GM21381 (cell line): ENCODE data around the gene KRT32.

Source experiments
- ATAC-seq: cut with Tn5 transposase; IDR thresholded peaks from one replicate; pipeline ENCODE4 v1.9.1; 2021; ENCODE audit warnings: mild to moderate bottlenecking, moderate library complexity; ENCODE audit not compliant: unreplicated experiment

The KRT32 gene

DNA sequence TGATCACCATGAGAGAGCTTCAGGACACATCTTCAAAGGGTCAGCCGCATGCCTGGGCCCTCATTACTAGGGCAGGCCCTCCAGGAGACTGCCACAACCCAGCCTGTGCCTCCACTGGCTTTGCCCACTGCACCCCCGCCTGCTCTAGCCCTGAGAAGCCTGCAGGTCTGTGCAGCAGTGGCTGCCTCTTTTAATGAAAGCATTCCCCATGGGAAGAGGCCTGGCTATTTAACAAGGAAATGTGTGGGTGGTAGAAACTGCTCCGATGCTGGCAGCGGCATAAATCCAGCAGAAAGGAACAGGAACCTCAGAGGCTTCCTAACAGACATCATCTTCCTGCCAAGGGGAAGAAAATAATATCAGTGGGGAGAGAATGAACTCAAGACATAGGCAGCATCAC is 375 bp upstream of the KRT32 start:
- no peak for ATAC-seq

DNA sequence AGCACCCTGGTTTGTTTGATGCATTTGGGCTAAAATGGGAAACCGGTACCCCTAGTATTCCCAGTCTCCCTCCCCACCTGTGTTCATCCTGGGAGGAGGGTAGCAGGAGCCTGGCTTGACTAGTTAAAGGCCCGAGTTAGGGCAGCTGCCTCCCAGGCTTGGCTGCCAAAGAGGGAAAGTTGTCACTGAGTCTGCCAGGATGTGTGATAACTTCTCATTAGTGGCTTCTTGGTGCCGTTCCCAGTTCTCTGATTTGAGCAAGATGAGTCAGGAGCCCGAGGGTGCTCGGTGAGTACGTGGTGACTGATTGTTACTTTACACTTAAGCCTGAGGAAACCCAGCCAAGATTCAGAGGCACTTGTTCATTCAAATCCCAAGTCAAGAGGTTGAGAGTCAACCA is 2.5 kb downstream of the KRT32 start:
- no peak for ATAC-seq

DNA sequence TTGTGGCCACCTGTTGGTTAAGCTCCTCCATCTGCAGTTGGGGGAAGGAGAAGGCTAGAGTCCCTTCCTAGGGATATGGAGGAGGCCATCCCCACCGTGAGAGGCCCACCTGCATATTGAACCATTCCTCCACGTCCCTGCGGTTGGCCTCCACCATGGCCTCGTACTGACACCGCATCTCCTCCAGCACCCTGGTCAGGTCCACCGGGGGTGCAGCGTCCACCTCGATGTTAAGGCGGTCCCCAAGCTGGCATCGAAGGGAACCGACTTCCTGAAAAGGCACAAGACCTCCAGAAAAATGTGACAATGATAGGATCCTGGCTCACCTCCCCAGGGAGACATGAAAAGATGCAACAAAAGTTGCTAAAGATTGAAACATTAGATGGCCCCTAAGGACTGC is 3.0 kb downstream of the KRT32 start:
- ATAC-seq: no peak

DNA sequence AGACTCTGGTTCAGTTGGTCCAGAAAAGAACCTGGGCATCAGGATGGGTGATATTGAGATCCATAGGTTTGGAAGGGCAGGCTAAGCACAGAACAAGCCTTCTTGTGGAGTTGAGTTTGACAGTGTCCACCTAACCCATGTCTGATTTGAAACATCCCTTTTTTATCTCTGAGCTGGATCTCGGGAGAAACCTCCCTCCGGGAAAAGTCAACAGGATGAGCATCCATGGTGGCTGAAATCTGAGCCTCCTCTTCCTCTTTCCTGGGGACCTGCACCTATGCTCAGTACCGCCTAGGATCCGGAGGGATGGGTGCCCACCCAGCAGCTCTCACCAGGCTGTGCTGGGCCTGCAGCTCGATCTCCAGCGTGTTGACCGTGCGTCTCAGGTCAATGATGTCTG is 3.4 kb downstream of the KRT32 start:
- no peak for ATAC-seq

DNA sequence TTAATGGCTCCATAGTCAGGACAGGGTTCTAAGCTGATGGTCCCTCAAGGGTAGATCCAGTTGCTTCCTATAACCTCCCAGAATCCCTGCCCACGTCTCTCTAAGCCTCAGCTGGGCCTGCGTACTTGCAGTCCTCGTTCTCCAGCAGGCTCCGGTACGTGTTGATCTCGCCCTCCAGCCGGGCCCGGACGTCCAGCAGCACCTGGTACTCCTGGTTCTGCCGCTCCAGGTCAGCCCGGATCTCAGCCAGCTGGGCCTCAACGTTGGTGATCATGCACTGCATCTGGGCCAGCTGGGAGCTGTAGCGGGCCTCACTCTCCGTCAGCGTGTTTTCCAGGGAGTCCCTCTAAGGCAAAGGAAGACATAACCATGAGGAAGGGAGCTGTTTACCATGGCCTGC is 4.5 kb downstream of the KRT32 start:
- no peak for ATAC-seq

DNA sequence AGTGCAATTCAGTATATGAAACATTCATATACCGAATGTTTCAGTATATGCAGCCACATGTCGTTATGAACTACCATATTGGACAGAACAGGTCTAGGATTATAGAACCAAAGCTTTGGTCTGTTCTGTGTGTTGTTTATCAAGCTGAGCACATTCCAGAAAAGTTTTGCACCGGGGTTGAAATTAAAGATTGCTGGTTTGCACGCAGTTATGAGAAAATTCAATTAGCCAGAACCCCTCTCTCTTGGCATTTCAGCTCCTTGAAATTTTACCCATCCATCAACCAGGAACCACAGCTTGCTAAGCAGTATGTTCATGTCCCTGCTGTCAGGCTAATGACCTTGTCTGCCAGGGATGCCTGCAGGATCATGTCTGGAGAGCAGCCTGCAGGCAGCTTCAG is 9.5 kb downstream of the KRT32 start:
- no peak for ATAC-seq

DNA sequence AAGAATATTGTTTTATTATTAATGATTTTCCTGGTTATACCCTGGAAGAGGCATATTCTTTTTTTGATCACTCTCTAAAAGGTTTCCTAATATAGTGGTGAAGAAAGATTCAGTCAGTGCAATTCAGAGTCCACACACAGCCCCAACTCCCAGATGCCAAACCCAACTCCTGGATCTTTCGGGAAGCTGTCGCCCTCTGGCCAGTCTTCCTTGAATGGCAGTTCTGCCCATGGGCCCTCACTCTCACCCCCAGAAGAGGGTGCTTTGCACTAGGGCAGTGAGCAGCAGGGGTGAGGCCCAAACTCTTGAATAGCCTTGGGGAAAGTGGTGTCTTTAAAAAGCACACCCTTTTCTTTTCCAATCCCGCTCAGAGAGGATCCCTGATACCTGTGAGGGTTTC is 11.0 kb downstream of the KRT32 start:
- no peak for ATAC-seq

DNA sequence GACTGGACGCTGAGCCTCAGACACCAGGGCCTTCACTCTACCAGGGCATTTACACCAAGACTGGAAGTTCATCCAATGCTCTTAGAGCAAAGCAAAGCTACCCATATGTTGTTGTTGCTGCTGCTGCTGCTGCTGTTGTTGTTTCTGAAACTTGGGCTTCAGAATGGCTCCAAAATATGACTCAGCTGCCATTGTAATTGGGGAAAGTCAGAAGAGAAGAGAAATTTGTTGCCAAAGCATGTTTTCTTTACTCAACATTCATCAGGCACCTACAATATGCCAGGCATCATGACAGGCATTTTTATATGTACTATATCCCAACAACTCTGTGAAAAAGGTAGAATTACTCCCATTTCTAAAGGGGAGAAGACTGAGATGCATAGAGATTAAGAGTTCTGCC is 11.9 kb downstream of the KRT32 start:
- no peak for ATAC-seq

DNA sequence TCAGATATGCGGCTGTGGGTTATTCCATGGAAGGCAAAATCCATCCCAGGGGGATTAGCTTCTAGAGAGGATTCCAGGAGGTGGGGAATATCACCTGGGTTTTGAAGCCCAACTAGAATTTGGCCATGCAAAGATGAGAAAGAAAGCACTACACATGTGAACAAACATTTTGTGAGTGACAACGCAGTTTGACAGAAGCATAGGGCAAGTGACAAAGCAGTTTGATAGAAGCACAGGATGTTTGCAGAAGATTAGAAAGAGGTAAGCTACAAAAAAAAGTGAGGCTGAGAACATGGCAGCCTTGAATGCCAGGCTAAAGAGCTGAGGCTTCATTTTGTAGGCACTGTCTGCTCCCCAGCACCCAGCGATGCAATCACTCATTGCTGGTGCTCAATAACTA is 14.1 kb downstream of the KRT32 start:
- ATAC-seq: no peak

DNA sequence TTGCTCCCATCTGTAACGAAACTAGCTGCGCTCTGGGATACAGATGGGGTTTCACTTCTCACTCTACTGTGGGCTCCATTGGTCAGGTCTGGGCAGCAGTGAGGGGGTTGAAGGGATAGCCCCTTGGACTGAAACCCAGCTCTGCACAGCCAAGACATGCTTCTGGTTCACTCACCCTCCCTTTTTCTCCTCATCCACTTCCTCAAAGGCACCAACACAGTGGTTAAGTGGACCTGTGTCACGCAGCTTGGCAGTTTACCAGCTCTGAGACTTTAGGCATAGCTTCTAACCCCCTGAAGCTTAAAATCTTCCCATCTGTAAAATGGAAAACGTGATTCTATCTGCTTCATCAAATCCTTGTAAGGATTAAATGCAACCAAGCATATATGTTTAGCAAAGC is 14.9 kb downstream of the KRT32 start:
- ATAC-seq: no peak

DNA sequence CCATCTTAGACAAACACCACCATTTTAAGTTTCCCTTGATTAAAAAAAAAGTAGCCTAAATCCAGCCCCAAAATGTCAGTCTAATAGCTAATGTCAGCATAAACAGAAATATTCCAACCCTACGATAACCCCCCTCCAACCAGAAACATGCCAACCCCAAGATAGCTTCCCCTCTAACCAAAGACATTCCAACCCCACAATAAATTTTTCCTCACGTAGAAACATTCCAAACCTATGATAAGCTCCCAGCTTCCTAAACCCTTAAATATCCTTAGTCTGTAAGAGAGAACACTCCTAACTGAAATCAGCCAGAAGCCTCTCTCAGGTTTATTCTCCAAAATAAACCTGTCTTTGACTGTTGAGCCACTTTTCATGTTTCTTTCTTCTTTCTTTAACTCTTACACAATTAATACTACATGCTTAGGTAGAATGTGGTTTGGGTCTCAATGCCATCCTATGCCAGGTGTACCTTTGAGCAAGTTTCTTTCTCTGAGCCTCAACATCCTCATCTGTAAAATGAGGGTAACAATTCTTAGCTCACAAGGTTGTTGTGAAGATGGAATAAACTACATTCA is 15.9 kb downstream of the KRT32 start:
- ATAC-seq: no peak

DNA sequence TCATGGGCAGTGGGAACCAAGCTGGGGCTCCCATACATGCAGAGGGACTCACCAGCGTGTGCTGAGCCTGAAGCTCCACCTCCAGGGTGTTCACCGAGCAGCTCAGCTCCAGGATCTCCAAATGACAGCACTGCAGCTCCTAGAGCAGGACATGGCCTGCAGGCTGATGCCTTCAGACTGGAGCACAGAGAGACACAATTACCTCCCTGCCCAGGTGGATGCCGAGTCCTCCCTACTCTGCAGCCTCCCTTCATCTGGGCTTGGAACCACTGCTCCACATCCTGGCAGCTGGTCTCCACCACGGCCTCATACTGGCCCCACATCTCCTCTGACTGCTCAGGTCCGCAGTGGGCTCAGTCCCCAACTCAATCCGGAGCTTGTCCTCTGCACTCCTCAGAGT is 18.2 kb downstream of the KRT32 start:
- no peak for ATAC-seq

DNA sequence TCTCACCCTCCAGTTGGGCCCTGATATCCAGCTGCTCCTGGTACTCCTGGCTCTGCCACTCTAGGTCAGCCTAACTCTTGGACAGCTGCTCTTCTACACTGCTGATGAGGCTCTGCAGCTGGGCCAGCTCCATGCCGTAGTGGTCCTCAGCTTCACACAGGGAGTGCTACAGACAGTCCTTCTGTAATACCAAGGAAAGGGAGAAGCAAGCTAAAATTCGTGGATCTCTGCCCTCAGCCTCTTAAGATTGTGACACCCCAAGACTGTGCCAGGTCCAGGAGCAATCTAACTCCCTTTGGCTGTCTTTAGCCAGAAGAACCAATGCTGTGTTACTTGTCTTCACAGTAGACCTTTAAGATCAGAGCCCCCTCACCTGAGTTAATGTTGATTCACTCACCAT is 18.7 kb downstream of the KRT32 start:
- no peak for ATAC-seq

DNA sequence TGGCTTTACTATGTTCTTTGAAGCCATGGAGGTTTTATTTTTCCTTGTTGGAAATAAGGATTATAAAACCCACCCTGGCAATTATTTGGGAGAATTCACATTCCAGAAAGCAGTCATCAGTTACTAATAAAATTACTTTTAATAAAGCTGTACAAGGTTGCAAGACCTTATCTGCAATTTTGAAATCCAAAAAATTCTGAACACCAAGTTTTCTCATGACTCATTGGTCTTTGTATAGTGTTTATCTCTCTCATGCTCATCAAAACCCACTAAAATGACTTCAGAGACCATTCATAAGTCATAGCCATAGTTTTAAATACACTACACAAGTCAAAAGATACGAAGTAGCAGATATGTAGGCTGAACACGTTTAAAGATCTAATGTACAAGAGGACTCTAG is 20.4 kb downstream of the KRT32 start:
- ATAC-seq: no peak

DNA sequence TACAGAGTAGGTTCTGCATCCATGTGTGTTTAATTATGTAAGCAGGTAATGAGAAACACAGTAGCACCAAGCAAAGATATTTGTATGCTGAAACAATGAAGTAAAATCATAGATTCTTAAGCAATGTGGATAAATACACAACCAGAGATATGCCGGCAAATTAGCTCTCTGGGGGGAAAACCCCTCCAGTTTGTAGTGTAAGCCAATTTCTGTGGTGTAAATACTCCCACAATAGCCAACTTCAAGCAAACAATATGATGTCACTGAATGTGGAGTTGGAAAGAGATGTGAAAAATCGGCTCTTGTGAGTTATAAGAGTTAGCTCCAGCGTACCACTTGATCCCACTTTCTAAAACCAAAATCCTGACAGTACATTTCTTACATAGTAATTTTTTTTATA is 22.5 kb downstream of the KRT32 start:
- ATAC-seq: no peak

DNA sequence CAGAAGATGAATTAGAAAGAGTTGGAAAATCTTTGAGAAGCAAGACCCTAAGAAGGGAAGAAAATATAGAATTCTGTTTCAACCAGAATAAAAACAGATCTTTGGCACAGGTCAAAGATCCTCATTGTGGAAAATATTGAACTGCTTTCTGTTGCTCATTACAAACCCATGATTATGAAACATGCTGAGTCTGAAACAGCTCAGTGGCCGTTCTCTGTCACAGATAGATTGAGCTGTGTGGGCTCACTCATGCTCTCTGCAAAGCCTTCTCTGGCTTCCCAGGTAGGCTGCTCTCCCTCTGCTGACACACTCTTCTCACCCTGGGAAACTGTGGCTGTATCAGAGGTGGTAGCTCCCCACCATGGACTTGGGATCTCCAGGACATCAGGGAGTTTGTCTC is 23.0 kb downstream of the KRT32 start:
- no peak for ATAC-seq

DNA sequence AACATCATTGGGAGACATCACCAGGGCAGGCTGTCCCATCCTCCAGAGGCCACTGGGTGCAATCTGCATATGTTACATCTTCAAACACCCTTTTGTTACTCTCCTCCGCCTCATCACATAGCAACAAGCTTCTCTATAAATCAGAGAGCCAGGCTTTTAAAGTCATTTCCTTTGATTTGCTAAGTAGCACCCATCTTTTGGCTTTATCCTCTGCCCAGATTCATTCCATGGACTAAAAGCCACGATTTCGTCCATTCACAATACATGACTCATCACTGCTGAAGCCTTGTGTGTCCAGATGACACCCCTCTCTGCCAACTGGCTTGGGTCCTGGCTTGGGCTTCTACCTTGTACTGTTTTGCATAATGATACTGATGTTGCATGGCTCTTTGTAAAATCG is 24.4 kb downstream of the KRT32 start:
- ATAC-seq: no peak

DNA sequence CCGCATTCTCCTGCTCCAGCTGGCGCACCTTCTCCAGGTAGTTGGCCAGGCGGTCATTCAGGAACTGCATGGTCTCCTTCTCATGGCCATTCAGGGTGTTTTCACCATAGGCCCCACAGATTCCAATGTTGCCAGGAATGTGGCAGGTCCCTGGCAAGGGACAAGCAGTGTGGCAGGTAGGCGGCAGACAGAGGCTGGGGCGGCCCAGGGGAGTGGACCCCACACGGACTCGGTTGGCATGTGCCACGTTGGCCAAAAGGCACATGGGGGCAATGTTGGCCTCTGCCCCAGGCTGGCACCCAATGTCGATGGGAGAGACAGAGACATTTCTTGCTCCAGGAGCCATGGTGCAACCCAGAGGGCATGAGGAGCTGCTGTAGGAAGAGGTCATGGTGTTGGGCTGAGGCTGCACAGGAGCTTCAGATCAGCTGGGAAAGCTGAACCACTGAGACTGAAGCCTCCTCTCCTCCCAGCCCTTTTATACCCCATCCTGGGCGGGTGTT is 26.6 kb downstream of the KRT32 start, which contains the start of gene KRT38:
Gene KRT38 (minus strand): TSS at position 453 of the 503 bp plus-strand sequence. CDS start 62 bp downstream, at position 391.
- no peak for ATAC-seq

DNA sequence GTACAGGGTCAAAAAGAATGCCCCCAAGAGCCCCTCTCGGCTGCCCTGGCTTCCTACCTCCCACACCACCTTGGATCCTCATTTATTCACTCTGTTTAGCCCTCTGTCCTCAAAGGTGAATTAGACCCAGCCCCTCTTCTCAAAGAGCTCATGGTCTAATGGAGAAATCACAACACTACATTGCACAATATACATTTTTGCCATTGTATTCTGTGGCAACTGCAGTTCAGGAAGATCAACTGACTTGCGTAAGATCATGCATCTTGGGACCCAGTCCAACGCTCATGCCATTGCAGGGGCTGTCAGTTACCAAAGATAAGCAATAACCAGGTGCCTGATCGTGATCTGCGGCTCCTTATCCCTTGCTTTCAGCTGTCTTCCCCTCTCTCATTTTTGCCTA is 27.8 kb downstream of the KRT32 start:
- ATAC-seq: no peak

DNA sequence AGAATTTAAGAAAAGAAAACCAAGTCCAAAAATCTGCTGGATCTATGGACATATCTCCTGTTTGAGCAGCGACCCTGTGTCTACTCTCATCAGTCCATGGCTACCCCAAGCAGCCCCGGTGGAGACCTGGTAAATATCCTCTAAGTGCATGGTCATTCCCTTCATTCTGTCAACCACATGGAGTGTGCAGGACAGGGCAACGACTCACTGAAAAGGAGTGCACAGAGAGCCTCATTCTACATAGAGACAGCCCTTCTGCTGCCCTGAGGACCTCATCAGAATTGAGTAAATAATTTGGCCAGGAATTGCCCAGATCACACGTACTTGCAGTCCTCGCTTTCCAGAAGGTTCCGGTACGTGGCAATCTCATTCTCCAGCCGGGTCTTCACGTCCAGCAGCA is 29.4 kb downstream of the KRT32 start:
- no peak for ATAC-seq

DNA sequence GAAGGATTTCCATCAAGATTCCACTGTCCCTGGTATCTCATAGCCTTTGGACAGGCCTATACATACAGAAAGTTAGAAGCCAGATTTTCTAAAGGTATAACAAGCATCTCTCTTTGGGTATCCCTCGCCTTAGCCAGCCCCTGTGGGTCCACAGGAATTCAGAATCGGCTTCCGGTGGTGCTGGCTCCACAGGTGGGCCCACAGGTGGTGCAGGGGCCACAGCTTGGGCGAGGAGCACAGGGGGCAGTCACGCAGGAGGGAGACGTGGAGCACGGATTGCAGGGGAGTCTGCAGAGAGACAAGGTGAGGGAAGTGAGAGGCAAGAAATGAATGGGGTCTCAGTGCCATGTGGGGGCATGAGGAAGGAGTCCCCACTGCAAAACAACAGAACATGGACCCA is 29.9 kb downstream of the KRT32 start:
- ATAC-seq: no peak

DNA sequence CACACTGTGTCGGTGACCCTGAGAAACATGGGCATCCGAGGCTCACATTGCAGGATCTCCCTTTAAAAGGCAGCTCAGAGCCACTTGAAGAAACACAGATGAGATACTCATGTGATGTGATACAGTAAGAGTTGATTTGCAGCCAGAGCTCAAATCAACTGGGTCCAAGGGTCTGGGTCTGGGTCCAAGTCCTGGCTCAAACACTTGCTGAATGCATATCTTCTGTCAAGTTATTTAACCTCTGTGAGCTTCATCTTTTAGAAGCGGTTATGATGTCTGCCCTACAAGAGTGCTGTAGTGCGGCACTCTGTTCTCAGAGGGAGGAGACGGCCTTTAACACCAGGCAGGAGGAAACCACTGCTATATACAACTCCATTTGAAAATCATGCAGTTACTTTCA is 32.8 kb downstream of the KRT32 start:
- no peak for ATAC-seq

DNA sequence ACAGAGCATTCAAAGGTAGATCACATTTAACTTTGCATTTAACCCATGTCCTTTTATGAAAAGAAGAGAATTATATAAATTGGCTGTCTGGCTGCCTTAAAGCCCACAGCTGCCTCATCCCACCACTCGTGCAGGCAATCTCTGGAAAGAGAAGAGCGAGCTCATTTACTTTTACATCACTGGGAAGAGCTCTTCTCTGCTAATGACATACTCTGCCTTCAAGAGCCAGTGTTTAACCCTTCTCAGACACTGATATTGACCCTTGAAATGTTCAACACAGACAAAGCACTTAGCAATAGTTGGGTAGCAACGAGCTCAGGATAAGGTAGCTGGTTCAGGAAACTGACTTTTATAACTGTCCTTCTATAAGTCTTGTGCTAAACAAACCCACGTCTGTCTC is 33.2 kb downstream of the KRT32 start:
- ATAC-seq: no peak
